Prostate gland (tissue), 2 donors: ENCODE measurements around the gene CPHXL.

Experiments
- POLR2A ChIP-seq: fragments of 450-650 bp; IDR thresholded peaks from one replicate; pipeline ENCODE4 v1.6.1; 2016; ENCODE audit warnings: antibody characterized with exemption, mild to moderate bottlenecking
- TF ChIP-seq, protein P1 (sequence below), 4 experiments: fragments of 200-600 bp in 2 of 4; fragments of 450-650 bp in 2 of 4; sonication (generic) in 2 of 4; IDR thresholded peaks; 1 replicate in 3 of 4; 2 replicates in 1 of 4; pipeline ENCODE4 v1.5.1; 2016 to 2019; ENCODE audit warnings: antibody characterized with exemption in 4 of 4, mild to moderate bottlenecking in 2 of 4, moderate library complexity in 2 of 4

DNA sequence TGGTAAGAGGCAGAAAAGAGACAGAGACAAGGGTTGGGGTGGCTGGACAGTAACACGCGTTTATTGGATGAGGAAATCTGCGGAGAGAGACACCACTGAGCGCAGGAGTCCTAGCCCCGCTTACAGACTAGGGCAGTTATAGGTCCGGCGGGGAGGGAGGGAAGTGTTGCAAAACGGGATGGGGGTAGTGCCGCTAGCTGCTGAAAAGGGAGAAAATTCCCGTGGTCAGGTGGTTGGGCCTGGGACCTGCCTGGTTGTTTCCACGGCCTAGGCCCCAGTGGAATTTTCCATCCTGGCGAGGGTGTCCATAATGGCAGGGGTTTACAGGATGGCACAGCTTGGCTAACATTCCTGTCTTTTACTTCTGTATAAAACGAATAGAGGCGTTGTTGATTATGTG is 44.0 kb downstream of the CPHXL start:
- TF ChIP-seq, protein P1, sequence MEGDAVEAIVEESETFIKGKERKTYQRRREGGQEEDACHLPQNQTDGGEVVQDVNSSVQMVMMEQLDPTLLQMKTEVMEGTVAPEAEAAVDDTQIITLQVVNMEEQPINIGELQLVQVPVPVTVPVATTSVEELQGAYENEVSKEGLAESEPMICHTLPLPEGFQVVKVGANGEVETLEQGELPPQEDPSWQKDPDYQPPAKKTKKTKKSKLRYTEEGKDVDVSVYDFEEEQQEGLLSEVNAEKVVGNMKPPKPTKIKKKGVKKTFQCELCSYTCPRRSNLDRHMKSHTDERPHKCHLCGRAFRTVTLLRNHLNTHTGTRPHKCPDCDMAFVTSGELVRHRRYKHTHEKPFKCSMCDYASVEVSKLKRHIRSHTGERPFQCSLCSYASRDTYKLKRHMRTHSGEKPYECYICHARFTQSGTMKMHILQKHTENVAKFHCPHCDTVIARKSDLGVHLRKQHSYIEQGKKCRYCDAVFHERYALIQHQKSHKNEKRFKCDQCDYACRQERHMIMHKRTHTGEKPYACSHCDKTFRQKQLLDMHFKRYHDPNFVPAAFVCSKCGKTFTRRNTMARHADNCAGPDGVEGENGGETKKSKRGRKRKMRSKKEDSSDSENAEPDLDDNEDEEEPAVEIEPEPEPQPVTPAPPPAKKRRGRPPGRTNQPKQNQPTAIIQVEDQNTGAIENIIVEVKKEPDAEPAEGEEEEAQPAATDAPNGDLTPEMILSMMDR (IDR thresholded peaks at IDR 0.05): no peak
- TF ChIP-seq POLR2A: no peak
